Aorta (tissue), 5 donors: Measurements from ENCODE around the gene SEMA6D. TPM values are rescaled to one million over a fixed set of nuclear protein-coding genes. Genes with fewer than 3 reads are reported as not detected.

Experiments used
- ATAC-seq: fragments of 200-7000 bp; cut with Tn5 transposase; one replicate; pipeline ENCODE4 v1.9.1; 2022; ENCODE audit warnings: moderate library complexity; ENCODE audit not compliant: low FRiP score
- DNase-seq, 2 donors: peaks; one replicate each; pipeline ENCODE4 v3.0.0-alpha.2; 2020
- H3K27ac ChIP-seq, 2 donors: one replicate each; pipeline ENCODE4 v1.5.1; 2013; ENCODE audit warnings: low read length in 2 of 2, mild to moderate bottlenecking in 2 of 2, moderate library complexity in 2 of 2, control low read depth in 1 of 2, inconsistent platforms in 1 of 2, low read depth in 1 of 2
- H3K27me3 ChIP-seq, 2 donors: one replicate each; pipeline ENCODE4 v1.6.1; 2013; ENCODE audit warnings: control low read depth in 1 of 2, low read length in 1 of 2, mild to moderate bottlenecking in 1 of 2, moderate library complexity in 1 of 2; ENCODE audit not compliant: insufficient read depth in 2 of 2, control insufficient read depth in 1 of 2
- H3K36me3 ChIP-seq, 2 donors: one replicate each; pipeline ENCODE4 v1.6.1; 2013; ENCODE audit warnings: control low read depth in 1 of 2, low read length in 1 of 2, mild to moderate bottlenecking in 1 of 2; ENCODE audit not compliant: insufficient read depth in 2 of 2, control insufficient read depth in 1 of 2
- H3K4me1 ChIP-seq, 2 donors: one replicate each; pipeline ENCODE4 v1.6.1; 2013; ENCODE audit warnings: low read length in 2 of 2, control low read depth in 1 of 2, mild to moderate bottlenecking in 1 of 2, moderate library complexity in 1 of 2; ENCODE audit not compliant: insufficient read depth in 2 of 2, control insufficient read depth in 1 of 2
- H3K4me3 ChIP-seq, 2 donors: one replicate each; pipeline ENCODE4 v1.5.1; 2013; ENCODE audit warnings: low read length in 2 of 2, control low read depth in 1 of 2, mild to moderate bottlenecking in 1 of 2
- H3K9me3 ChIP-seq: one replicate; pipeline ENCODE4 v1.6.1; 2013; ENCODE audit warnings: mild to moderate bottlenecking, low read length; ENCODE audit not compliant: control insufficient read depth
- WGBS, 2 donors: extraction: QIAGEN DNeasy Blood & Tissue Kit; methylation state at CpG; one replicate each; pipeline ENCODE4 v1.1.7; 2013; 5-methylcytosine and 5-hydroxymethylcytosine counted together
- intact Hi-C, 2 donors: fragments of 100-400 bp; cut with DNase I; formaldehyde crosslinking; loops; one replicate each; pipeline versions ENCODE4 v1.14.2 to v1.15.0; 2022
- polyA plus RNA-seq, 2 donors: library from polyadenylated mRNA; stranded (reverse); fragments of 200-250 nt; gene quantifications; one replicate each; pipeline ENCODE4 v1.2.3, GENCODE V29; 2013
- total RNA-seq, 2 donors: library from RNA; stranded (reverse); fragmentation: NEBNext Ultra II Directional; extraction: Animal tissue kit (Norgen Biotek cat#: 25700); gene quantifications; one replicate each; pipeline ENCODE4 v1.2.1, GENCODE V29; 2021
- donor health status: healthy with polysubstance abuse.
- donor health status: Bipolar disorder and iron deficiency.
- donor health status: DM: no; HTN: no; CAD: no.
- donor health status: DM: no; HTN: no; CAD: no.
- donor health status: DM: yes; HTN: yes; CAD: no.

SEMA6D gene
- total and polyA plus RNA-seq, 4 donors = 2.4 to 22.7 (median 7.9) TPM

- H3K4me3 ChIP-seq = no peak overlapping the region
- H3K9me3 ChIP-seq = no peaks in the 10 kb centered on the region
- no peaks in the 10 kb centered on the region for H3K4me1 ChIP-seq
- no peaks in the 10 kb centered on the region for H3K27me3 ChIP-seq
- intact Hi-C loops = no loop called here
- no peak overlapping the region for H3K27ac ChIP-seq
- no peak for ATAC-seq
- DNase-seq = no peak
- 84 to 89% methylated on average over 4 of the region's 4 CpGs for WGBS, 2 donors
- H3K36me3 ChIP-seq = no peaks in the 10 kb centered on the region
Measured at GRCh38 chr15:47682661-47683060, 34.6 kb upstream of the SEMA6D start.

GRCh38 chr15:47685141-47685870 lies 32.0 kb upstream of the SEMA6D start:
- H3K27me3 ChIP-seq = no peaks in the 10 kb centered on the region
- DNase-seq (no peak), ATAC-seq (no peak)
- no peaks in the 10 kb centered on the region for H3K36me3 ChIP-seq
- no peaks in the 10 kb centered on the region for H3K9me3 ChIP-seq
- intact Hi-C loops = loop anchor here in 1 of 2 donors (1.0 kb wide), 1 partner anchor 34 kb away; no protein-coding TSS in a partner anchor
- no peak overlapping the region for H3K27ac ChIP-seq
- H3K4me1 ChIP-seq = no peaks in the 10 kb centered on the region
- 91 to 92% methylated on average over 3 of the region's 3 CpGs for WGBS, 2 donors
- no peak overlapping the region for H3K4me3 ChIP-seq

GRCh38 chr15:47688573-47689086 lies 28.7 kb upstream of the SEMA6D start:
- no peak for ATAC-seq
- H3K4me3 ChIP-seq = no peak overlapping the region
- WGBS, 2 donors = 54 to 56% methylated on average over 4 of the region's 4 CpGs
- H3K4me1 ChIP-seq = no peaks in the 10 kb centered on the region
- H3K36me3 ChIP-seq = no peaks in the 10 kb centered on the region
- intact Hi-C loops = no loop called here
- H3K9me3 ChIP-seq = no peaks in the 10 kb centered on the region
- no peak overlapping the region for H3K27ac ChIP-seq
- DNase-seq = no peak
- no peaks in the 10 kb centered on the region for H3K27me3 ChIP-seq

GRCh38 chr15:47689660-47690059 lies 27.6 kb upstream of the SEMA6D start:
- intact Hi-C loops = no loop called here
- no peaks in the 10 kb centered on the region for H3K36me3 ChIP-seq
- no peak overlapping the region for H3K4me3 ChIP-seq
- ATAC-seq = no peak
- no peak overlapping the region for H3K27ac ChIP-seq
- 90% methylated on average over 4 of the region's 4 CpGs for WGBS, 2 donors
- H3K4me1 ChIP-seq = no peaks in the 10 kb centered on the region
- no peaks in the 10 kb centered on the region for H3K9me3 ChIP-seq
- H3K27me3 ChIP-seq = no peaks in the 10 kb centered on the region
- DNase-seq = no peak

DNA sequence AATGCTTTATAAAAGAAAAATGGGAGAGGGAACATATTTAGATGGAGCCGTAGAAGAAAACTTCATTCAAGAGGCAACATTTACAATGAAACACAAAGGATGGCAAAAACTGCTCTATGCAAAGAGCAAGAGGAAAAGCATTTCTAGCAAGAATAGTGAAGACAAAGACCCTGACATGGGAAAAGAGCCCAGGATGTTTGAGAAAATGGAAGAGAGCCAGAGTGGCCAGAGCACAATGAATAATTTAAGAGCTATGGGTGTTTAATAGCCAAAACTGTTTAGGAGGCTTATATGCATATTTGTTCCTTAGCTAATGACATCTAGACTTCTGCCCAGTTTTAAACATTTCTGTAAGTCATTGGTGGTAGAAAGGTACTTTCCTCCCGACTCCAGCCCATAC lies 25.4 kb upstream of the SEMA6D start:
- no peak overlapping the region for H3K4me3 ChIP-seq
- DNase-seq = no peak
- H3K9me3 ChIP-seq = no peaks in the 10 kb centered on the region
- no peak for ATAC-seq
- intact Hi-C loops = no loop called here
- 87 to 91% methylated on average over 2 of the region's 2 CpGs for WGBS, 2 donors
- H3K36me3 ChIP-seq = no peaks in the 10 kb centered on the region
- no peak overlapping the region for H3K27ac ChIP-seq
- no peaks in the 10 kb centered on the region for H3K27me3 ChIP-seq
- H3K4me1 ChIP-seq = no peaks in the 10 kb centered on the region

DNA sequence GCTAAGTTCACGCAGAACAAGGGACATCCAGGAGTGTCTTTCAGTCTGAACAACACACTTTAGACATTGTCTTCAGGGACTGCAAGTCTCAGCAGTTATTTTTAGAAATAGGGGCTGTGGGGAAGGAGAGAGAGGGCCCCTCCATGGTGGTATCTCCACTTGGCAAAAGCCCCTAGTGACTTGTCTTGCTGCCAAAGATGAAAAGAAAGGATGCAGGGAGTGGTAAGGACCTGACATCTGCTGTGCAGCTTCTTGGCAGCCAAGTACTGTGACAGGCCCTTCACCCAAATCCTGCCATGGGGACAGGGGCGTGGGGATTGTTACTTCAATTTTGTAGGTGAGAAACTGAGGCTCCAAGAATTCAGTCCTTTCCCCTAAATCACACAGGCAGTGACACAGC lies 21.0 kb upstream of the SEMA6D start:
- intact Hi-C loops = no loop called here
- WGBS, 2 donors = 93 to 95% methylated on average over 2 of the region's 2 CpGs
- DNase-seq = no peak

DNA sequence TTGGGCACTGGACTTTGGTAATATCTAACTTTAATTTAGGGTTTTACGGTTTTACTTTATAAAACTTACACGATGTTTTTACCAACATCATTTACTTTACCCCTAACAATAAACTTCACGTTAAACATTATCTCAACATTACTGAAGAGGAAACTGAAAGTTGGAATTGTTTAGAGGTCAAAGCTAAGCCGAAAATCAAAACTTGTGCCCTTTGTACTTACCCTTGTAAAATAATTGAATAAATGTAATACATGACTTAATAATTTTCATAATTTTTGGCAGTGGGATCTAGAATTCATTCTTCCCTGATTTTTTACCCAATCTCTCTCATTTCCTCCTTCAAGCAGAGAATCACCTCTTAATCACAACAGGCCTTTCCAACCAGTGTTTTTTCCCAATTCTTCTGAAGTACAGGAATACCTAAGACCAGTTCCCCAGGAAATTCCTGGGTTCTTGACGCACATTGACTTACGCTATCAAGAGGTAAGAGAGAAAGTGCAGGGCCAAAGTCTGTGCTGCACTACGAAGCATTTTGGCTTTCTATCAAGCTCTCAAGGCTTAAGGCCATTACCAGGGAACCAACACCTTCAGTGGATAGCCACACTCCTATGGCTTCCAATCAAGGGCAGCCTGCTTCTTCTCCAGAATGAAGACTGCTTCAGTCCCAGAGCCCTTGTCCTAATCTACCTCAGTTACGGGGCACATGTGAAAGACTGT lies 11.9 kb upstream of the SEMA6D start:
- Histone ChIP-seq H3K4me1 (no peaks in the 10 kb centered on the region), H3K27ac (no peak overlapping the region), H3K9me3 (no peaks in the 10 kb centered on the region), H3K36me3 (no peaks in the 10 kb centered on the region), H3K27me3 (no peaks in the 10 kb centered on the region), H3K4me3 (no peak overlapping the region)
- 94 to 95% methylated on average over 8 of the region's 8 CpGs for WGBS, 2 donors
- intact Hi-C loops = no loop called here
- ATAC-seq (no peak), DNase-seq (no peak)

More for the DNA sequence above, 21.0 kb upstream of the SEMA6D start:
- H3K4me3 ChIP-seq = no peak overlapping the region
- no peaks in the 10 kb centered on the region for H3K4me1 ChIP-seq
- no peak for ATAC-seq
- H3K27me3 ChIP-seq = no peaks in the 10 kb centered on the region
- no peak overlapping the region for H3K27ac ChIP-seq
- H3K36me3 ChIP-seq = no peaks in the 10 kb centered on the region
- H3K9me3 ChIP-seq = peaks cover 3% of the 10 kb centered on the region

DNA sequence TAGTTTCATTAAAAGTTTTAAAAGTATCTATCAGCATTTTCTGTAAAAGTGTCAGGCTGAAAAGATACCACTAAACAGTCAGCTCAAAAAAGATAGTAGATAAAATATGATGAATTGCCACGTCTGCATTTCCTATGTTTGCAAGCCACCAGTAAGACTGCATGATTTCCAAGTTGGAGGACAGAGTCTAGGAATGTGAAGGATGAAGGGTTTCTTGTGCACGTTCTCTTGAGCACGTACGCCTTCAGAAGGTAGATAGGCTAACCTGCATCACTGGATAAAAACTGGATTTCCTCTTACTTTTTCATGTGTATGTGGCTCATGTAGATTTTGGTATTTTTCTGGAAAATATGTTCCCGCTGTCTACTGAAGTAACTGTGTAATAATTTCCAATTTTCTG lies 9.9 kb upstream of the SEMA6D start:
- intact Hi-C loops = no loop called here
- Histone ChIP-seq H3K36me3 (no peaks in the 10 kb centered on the region), H3K4me1 (no peaks in the 10 kb centered on the region), H3K4me3 (no peak overlapping the region), H3K27ac (no peak overlapping the region), H3K9me3 (no peaks in the 10 kb centered on the region), H3K27me3 (no peaks in the 10 kb centered on the region)
- 79 to 97% methylated on average over 5 of the region's 5 CpGs for WGBS, 2 donors
- ATAC-seq (no peak), DNase-seq (no peak)
